Esophagus muscularis mucosa (tissue), 4 donors: ENCODE data around the gene ITGAD. TPM values are rescaled to one million over a fixed set of nuclear protein-coding genes. Genes with fewer than 3 reads are reported as not detected.

Source experiments
- DNase-seq: peaks from one replicate; pipeline ENCODE4 v3.0.0-alpha.2; 2017; ENCODE audit errors: extremely low spot score
- H3K27ac ChIP-seq, 4 donors: fragments of 200-600 bp; sonication (generic); replicated peaks in 1 of 4; 1 replicate in 3 of 4; 2 replicates in 1 of 4; pipeline ENCODE4 v1.5.1; 2016 to 2019; ENCODE audit warnings: mild to moderate bottlenecking in 1 of 4
- H3K27me3 ChIP-seq, 4 donors: fragments of 200-600 bp; sonication (generic); one replicate each; pipeline versions ENCODE4 v1.5.1 to v1.6.0; 2016 to 2019
- H3K36me3 ChIP-seq, 4 donors: fragments of 200-600 bp; sonication (generic); one replicate each; pipeline ENCODE4 v1.5.1; 2016 to 2019
- H3K4me1 ChIP-seq, 4 donors: fragments of 200-600 bp; sonication (generic); one replicate each; pipeline ENCODE4 v1.5.1; 2016 to 2019
- H3K4me3 ChIP-seq, 4 donors: fragments of 200-600 bp; sonication (generic); 1 replicate in 2 of 4; 2 replicates in 2 of 4; pipeline ENCODE4 v1.5.1; 2016 to 2019; ENCODE audit warnings: mild to moderate bottlenecking in 4 of 4, moderate library complexity in 1 of 4
- H3K9me3 ChIP-seq, 4 donors: fragments of 200-600 bp; sonication (generic); 1 replicate in 3 of 4; 2 replicates in 1 of 4; pipeline ENCODE4 v1.5.1; 2016 to 2019
- EP300 ChIP-seq: sonication (generic); formaldehyde crosslinking; IDR thresholded peaks from one replicate; pipeline ENCODE4 v1.6.1; 2017; ENCODE audit warnings: antibody characterized with exemption
- POLR2A ChIP-seq: fragments of 450-650 bp; IDR thresholded peaks from one replicate; pipeline ENCODE4 v1.6.1; 2017; ENCODE audit warnings: antibody characterized with exemption, moderate library complexity, mild to moderate bottlenecking, low read depth
- POLR2AphosphoS5 ChIP-seq, 2 donors: sonication (generic); formaldehyde crosslinking; IDR thresholded peaks; one replicate each; pipeline ENCODE4 v1.6.1; 2017; ENCODE audit warnings: antibody characterized with exemption in 2 of 2
- WGBS: methylation state at CpG from one replicate; pipeline ENCODE4 v1.1.5; 2018; 5-methylcytosine and 5-hydroxymethylcytosine counted together
- intact Hi-C: fragments of 100-400 bp; cut with DNase I; formaldehyde crosslinking; loops from one replicate; pipeline ENCODE4 v1.15.1; 2023
- total RNA-seq, 4 donors: library from RNA; depleted of rRNA; stranded (reverse); fragments of >200 nt; gene quantifications; one replicate each; pipeline versions ENCODE4 v1.1.0 to v1.2.1, GENCODE V29; 2016
- TF ChIP-seq, protein P1 (sequence below), 3 experiments: fragments of 200-600 bp in 2 of 3; fragments of 450-650 bp in 1 of 3; sonication (generic) in 2 of 3; IDR thresholded peaks; one replicate each; pipeline ENCODE4 v1.5.1; 2017 to 2019; ENCODE audit warnings: antibody characterized with exemption in 3 of 3, mild to moderate bottlenecking in 2 of 3, moderate library complexity in 1 of 3

ITGAD gene
- total RNA-seq, 4 donors from 2014 or later, result 0.50 TPM; not detected in 3

DNA sequence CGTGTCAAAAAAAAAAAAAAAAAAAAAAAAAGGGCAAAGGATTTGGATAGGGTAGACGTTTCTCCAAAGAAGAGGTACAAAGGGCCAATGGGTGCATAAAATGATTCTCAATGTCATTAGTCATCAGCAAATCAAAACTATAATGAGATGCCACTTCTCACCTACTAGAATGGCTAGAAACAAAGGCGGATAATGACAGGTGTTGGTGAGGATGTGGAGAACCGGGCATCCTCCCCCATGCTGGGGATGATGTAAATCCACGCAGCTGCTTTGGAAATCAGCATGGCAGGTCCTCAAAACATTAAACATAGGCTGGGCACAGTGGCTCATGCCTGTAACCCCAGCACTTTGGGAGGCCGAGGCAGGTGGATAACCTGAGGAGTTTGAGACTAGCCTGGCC, 28.7 kb upstream of the ITGAD start:
- Histone ChIP-seq H3K36me3 (no peaks in the 10 kb centered on the region), H3K27me3 (peaks cover 0 to 26% (median 2%) of the 10 kb centered on the region in 4 donors), H3K9me3 (no peaks in the 10 kb centered on the region), H3K4me1 (no peaks in the 10 kb centered on the region), H3K27ac (no peak overlapping the region), H3K4me3 (no peak overlapping the region)
- intact Hi-C loops, result no loop called here
- 82% methylated on average over 6 of the region's 6 CpGs for WGBS
- no peak for TF ChIP-seq POLR2AphosphoS5 (IDR thresholded peaks at IDR 0.05)
- no peak for TF ChIP-seq POLR2A
- TF ChIP-seq, protein P1, sequence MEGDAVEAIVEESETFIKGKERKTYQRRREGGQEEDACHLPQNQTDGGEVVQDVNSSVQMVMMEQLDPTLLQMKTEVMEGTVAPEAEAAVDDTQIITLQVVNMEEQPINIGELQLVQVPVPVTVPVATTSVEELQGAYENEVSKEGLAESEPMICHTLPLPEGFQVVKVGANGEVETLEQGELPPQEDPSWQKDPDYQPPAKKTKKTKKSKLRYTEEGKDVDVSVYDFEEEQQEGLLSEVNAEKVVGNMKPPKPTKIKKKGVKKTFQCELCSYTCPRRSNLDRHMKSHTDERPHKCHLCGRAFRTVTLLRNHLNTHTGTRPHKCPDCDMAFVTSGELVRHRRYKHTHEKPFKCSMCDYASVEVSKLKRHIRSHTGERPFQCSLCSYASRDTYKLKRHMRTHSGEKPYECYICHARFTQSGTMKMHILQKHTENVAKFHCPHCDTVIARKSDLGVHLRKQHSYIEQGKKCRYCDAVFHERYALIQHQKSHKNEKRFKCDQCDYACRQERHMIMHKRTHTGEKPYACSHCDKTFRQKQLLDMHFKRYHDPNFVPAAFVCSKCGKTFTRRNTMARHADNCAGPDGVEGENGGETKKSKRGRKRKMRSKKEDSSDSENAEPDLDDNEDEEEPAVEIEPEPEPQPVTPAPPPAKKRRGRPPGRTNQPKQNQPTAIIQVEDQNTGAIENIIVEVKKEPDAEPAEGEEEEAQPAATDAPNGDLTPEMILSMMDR (IDR thresholded peaks at IDR 0.05), result no peak
- TF ChIP-seq EP300, result no peak
- DNase-seq, result no peak

- Histone ChIP-seq H3K36me3 (no peaks in the 10 kb centered on the region), H3K27ac (no peak overlapping the region), H3K4me3 (no peak overlapping the region), H3K9me3 (no peaks in the 10 kb centered on the region), H3K27me3 (peaks cover 0 to 32% (median 2%) of the 10 kb centered on the region in 4 donors), H3K4me1 (no peaks in the 10 kb centered on the region)
- no peak for TF ChIP-seq POLR2A
- TF ChIP-seq, protein P1 (IDR thresholded peaks at IDR 0.05), result no peak
- no peak for TF ChIP-seq EP300
- no peak for TF ChIP-seq POLR2AphosphoS5 (IDR thresholded peaks at IDR 0.05)
- 89% methylated on average over 7 of the region's 7 CpGs for WGBS
- intact Hi-C loops, result no loop called here
- no peak for DNase-seq
These were observed 27.8 kb upstream of the ITGAD start for GRCh38 chr16:31365131-31365865.

DNA sequence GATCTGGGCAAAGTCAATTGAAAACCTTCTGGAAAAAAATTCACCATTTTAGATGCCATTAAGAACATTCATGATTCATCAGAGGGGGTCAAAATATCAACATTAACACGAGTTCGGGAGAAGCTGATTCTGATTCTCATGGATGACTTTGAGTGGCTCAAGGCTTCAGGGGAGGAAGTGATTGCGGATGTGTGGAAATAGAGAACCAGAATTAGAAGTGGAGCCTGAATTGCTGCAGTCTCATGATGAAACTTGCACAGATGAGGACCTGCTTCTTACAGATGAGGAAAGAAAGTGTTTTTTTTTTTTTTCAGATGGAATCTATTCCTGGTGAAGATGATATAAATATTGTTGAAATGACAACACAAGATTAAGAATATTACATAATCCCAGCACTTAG, 25.3 kb upstream of the ITGAD start:
- Histone ChIP-seq H3K36me3 (no peaks in the 10 kb centered on the region), H3K27me3 (peaks cover 0 to 40% (median 0%) of the 10 kb centered on the region in 4 donors), H3K4me3 (no peak overlapping the region), H3K9me3 (no peaks in the 10 kb centered on the region), H3K4me1 (no peaks in the 10 kb centered on the region), H3K27ac (no peak overlapping the region)
- 80% methylated on average over 3 of the region's 3 CpGs for WGBS
- no peak for TF ChIP-seq POLR2A
- TF ChIP-seq EP300, result no peak
- TF ChIP-seq, protein P1 (IDR thresholded peaks at IDR 0.05), result no peak
- no peak for TF ChIP-seq POLR2AphosphoS5 (IDR thresholded peaks at IDR 0.05)
- no peak for DNase-seq
- intact Hi-C loops, result no loop called here

GRCh38 chr16:31371008-31371407, 22.1 kb upstream of the ITGAD start:
- 93% methylated on average over 10 of the region's 12 CpGs for WGBS
- Histone ChIP-seq H3K27me3 (peaks cover 0 to 37% (median 0%) of the 10 kb centered on the region in 4 donors), H3K36me3 (no peaks in the 10 kb centered on the region), H3K9me3 (peaks cover 0 to 9% (median 4%) of the 10 kb centered on the region in 4 donors), H3K4me3 (no peak overlapping the region), H3K4me1 (no peaks in the 10 kb centered on the region), H3K27ac (no peak overlapping the region)
- no peak for TF ChIP-seq POLR2A
- TF ChIP-seq EP300, result no peak
- no peak for TF ChIP-seq POLR2AphosphoS5 (IDR thresholded peaks at IDR 0.05)
- TF ChIP-seq, protein P1 (IDR thresholded peaks at IDR 0.05), result no peak
- intact Hi-C loops, result no loop called here
- DNase-seq, result no peak
